Tibial artery (tissue), 4 donors: ENCODE results near the gene NECAP2.
"Not testable (repeated sequence)": the region's sequence is repeated elsewhere in the genome, so short reads cannot be mapped to it uniquely, and the experiment has no call there.

ENCODE experiments used
- DNase-seq, 2 donors: peaks; one replicate each; pipeline ENCODE4 v3.0.0-alpha.2; 2019
- H3K27ac ChIP-seq, 2 donors: fragments of 200-600 bp; sonication (generic) in 1 of 2; 1 replicate in 1 of 2; 2 replicates in 1 of 2; pipeline ENCODE4 v1.5.1; 2018 to 2019; ENCODE audit warnings: mild to moderate bottlenecking in 1 of 2
- H3K27me3 ChIP-seq, 2 donors: fragments of 200-600 bp; sonication (generic) in 1 of 2; one replicate each; pipeline versions ENCODE4 v1.5.1 to v1.6.0; 2016 to 2019
- H3K36me3 ChIP-seq, 3 donors: fragments of 200-600 bp; sonication (generic) in 2 of 3; one replicate each; pipeline ENCODE4 v1.5.1; 2016 to 2019; ENCODE audit warnings: mild to moderate bottlenecking in 2 of 3
- H3K4me1 ChIP-seq, 4 donors: fragments of 200-600 bp; sonication (generic) in 2 of 4; 1 replicate in 3 of 4; 2 replicates in 1 of 4; pipeline ENCODE4 v1.5.1; 2016 to 2019
- H3K4me3 ChIP-seq, 2 donors: fragments of 200-600 bp; sonication (generic) in 1 of 2; 1 replicate in 1 of 2; 2 replicates in 1 of 2; pipeline ENCODE4 v1.5.1; 2018 to 2019; ENCODE audit warnings: mild to moderate bottlenecking in 2 of 2
- H3K9me3 ChIP-seq, 3 donors: fragments of 200-600 bp; sonication (generic) in 1 of 3; one replicate each; pipeline ENCODE4 v1.5.1; 2016 to 2019
- intact Hi-C: fragments of 100-400 bp; cut with DNase I; formaldehyde crosslinking; loops from one replicate; pipeline ENCODE4 v1.15.0; 2023; ENCODE audit warnings: low total_unique reads
- TF ChIP-seq, protein P1 (sequence below), 2 experiments: fragments of 200-600 bp in 1 of 2; fragments of 450-650 bp in 1 of 2; IDR thresholded peaks; one replicate each; pipeline ENCODE4 v1.5.1; 2017 to 2019; ENCODE audit warnings: antibody characterized with exemption in 2 of 2, mild to moderate bottlenecking in 1 of 2, moderate library complexity in 1 of 2

NECAP2 gene

DNA sequence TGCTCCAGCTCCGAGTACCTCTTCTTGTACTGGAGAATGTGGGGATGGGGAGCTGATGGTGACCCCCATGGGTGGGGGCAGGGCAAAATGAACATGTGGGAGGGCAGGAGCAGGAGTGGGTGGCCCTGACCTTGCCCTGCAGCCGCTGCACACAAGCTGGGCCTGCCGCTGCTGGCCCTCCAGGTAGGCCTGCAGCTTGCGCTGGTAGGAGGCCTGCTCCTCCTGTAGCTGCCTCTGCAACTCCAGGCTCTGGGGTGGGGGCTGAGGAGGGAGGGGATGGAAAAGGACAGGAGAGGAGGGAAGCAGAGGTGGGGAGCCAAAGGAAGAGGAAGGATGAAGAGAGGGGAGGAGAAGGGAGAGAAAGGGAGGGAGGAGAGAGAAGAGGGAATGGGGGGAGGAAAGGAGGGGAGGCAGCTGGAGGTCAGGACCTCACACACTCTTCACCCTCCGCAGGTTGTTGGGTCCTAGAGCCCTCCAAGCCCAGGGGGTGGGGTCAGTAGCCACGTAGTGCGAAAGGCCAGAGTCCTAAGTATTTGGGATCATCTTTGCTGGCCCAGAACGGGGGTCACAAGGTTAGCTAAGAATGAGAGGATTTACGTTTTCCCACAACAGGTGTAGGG, 50.6 kb downstream of the NECAP2 start:
- no peaks in the 10 kb centered on the region for H3K9me3 ChIP-seq
- H3K4me1 ChIP-seq, result no peaks in the 10 kb centered on the region
- DNase-seq, result peak in 1 of 2 donors; percentile 35
- H3K4me3 ChIP-seq, result no peak overlapping the region
- intact Hi-C loops, result no loop called here
- no peak overlapping the region for H3K27ac ChIP-seq
- no peaks in the 10 kb centered on the region for H3K27me3 ChIP-seq
- TF ChIP-seq, protein P1, sequence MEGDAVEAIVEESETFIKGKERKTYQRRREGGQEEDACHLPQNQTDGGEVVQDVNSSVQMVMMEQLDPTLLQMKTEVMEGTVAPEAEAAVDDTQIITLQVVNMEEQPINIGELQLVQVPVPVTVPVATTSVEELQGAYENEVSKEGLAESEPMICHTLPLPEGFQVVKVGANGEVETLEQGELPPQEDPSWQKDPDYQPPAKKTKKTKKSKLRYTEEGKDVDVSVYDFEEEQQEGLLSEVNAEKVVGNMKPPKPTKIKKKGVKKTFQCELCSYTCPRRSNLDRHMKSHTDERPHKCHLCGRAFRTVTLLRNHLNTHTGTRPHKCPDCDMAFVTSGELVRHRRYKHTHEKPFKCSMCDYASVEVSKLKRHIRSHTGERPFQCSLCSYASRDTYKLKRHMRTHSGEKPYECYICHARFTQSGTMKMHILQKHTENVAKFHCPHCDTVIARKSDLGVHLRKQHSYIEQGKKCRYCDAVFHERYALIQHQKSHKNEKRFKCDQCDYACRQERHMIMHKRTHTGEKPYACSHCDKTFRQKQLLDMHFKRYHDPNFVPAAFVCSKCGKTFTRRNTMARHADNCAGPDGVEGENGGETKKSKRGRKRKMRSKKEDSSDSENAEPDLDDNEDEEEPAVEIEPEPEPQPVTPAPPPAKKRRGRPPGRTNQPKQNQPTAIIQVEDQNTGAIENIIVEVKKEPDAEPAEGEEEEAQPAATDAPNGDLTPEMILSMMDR (IDR thresholded peaks at IDR 0.05), result no peak
- peaks cover 15 to 49% (median 30%) of the 10 kb centered on the region in 3 donors for H3K36me3 ChIP-seq

DNA sequence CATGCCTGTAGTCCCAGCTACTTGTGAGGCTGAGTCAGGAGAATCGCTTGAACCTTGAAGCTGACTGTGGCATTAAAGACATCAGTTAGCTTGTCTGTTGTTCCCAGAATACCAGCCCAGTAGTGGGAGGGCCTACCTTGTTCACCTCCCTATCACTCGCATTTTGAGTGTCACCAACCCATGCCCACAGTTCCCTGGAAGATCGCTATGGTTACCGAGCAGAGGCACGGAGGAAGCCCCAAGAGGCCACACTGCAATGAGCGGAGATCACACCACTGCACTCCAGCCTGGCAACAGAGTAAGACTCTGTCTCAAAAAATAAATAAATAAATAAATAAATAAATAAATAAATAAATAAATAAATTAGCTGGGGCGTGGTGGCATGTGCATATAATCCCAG, 52.4 kb downstream of the NECAP2 start:
- H3K36me3 ChIP-seq, result peaks cover 9 to 32% (median 25%) of the 10 kb centered on the region in 3 donors
- H3K4me1 ChIP-seq, H3K27ac ChIP-seq, H3K27me3 ChIP-seq, DNase-seq, H3K9me3 ChIP-seq, intact Hi-C loops, H3K4me3 ChIP-seq: not testable (repeated sequence)

DNA sequence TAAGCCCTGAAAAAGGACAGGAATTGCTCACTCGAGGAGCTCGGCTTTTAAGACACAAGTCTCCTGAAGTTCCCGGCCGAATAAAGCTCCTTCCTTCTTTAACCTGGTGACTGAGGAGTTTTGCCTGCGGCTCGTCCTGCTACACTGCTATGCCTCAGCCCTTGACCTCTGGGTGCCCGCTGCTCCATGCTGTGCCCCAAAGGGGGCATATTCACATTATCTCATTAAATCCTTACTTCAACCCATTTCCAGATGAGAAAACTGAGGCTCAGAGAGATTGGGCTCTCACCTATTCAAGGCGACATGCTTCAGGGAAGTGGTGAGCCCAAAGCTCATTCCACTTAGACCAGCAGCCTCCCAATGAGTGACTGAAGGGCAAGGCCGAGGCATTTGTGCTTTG, 53.2 kb downstream of the NECAP2 start:
- H3K9me3 ChIP-seq, intact Hi-C loops, H3K27me3 ChIP-seq, DNase-seq, H3K4me3 ChIP-seq, H3K27ac ChIP-seq: not testable (repeated sequence)
- Histone ChIP-seq H3K4me1 (peaks cover 0 to 12% (median 6%) of the 10 kb centered on the region in 4 donors), H3K36me3 (peaks cover 5 to 24% (median 21%) of the 10 kb centered on the region in 3 donors)

DNA sequence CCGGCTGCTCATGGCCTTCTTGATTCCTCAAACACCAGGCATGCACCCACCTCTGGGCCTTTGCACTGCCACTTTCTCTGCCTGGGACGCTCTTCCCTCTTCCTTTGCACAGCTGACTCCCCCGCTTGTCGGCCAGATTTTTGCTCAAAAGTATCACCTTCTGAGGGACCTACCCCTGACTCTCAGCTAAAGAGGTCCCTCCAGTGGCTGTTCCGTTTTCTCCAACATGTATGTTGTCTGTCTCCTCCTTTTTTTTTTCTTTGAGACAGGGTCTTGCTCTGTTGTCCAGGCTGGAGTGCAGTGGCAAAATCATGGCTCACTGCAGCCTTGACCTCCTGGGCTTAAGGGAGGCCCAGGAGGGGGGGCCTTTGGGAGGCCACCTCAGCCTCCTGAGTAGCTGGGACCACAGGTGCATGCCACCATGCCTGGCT, 57.0 kb downstream of the NECAP2 start:
- intact Hi-C loops, H3K4me3 ChIP-seq, H3K27me3 ChIP-seq, H3K9me3 ChIP-seq, H3K36me3 ChIP-seq, DNase-seq: not testable (repeated sequence)
- Histone ChIP-seq H3K27ac (peak overlapping the region in 1 of 2 donors; percentile 82), H3K4me1 (peaks cover 0 to 17% (median 10%) of the 10 kb centered on the region in 4 donors)

DNA sequence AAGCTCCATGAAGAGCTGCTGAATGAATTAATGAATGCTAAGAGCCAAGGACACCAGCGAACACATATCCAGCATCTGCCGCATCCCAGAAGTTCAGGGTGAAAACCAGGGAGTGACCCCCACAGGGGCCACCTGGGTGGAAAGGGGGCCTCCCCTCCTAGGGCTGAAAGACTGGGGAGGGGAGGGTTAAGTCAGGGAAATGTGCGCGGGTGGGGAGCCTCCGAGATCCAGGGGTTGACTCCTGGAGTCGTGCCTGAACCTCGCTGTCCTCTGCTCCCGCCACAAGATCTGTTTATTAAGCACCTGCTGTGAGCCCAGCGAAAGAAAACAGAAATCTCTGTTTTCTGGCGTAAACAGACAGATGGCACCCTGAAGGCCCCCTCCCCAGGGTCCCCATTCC, 57.5 kb downstream of the NECAP2 start:
- Histone ChIP-seq H3K27ac (peak overlapping the region; percentile 82 to 85), H3K4me1 (peaks cover 0 to 17% (median 10%) of the 10 kb centered on the region in 4 donors), H3K4me3 (peak overlapping the region; percentile 73 to 90)
- intact Hi-C loops, H3K27me3 ChIP-seq, DNase-seq, H3K9me3 ChIP-seq, H3K36me3 ChIP-seq: not testable (repeated sequence)

DNA sequence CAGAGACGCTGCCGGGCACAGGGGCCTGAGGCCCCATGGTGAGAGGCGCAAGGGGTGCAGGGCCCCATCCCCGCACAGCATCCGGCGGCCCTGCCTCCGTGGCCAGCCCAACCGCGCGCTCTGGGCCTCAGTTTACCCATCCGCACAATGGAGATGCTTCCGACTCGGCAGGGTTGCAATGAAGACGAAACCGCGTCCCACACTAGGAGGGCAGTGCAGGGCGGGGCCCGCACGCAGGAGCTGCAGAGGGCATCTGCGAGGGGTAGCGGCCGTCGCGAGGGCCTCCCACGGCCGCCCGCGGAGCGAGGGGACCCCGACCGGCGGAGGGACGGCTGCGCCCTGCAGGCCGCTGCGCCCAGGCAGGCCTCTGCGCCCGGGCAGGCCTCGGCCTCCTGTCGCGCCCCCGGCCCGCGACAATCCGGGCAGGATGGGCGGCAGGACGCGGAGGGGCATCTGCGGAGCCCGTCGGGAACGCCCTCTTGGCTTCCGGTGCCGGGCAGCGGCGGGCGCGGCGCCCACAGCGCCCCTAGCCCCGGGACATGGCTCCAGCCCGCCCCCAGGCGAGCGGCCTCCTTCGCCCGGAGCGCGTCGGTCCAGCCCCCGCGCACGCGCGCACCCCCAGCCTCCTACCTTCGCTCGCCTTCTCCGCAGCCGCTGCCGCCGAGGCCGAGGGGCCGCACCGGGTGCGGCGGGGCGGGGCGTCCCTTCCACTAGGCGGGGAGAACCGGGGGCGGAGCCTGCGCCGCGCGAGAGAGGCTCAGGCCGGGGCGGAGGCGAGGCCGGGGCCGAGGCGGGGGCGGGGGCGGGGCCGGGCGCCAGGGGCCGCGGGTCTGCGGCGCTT, 58.3 kb downstream of the NECAP2 start:
- TF ChIP-seq, protein P1 (IDR thresholded peaks at IDR 0.05), result no peak
- H3K4me3 ChIP-seq, result peak overlapping the region; percentile 73 to 90
- no peaks in the 10 kb centered on the region for H3K36me3 ChIP-seq
- H3K4me1 ChIP-seq, result peaks cover 0 to 17% (median 10%) of the 10 kb centered on the region in 4 donors
- no peaks in the 10 kb centered on the region for H3K9me3 ChIP-seq
- peak overlapping the region; percentile 82 to 85 for H3K27ac ChIP-seq
- no peaks in the 10 kb centered on the region for H3K27me3 ChIP-seq
- intact Hi-C loops, result no loop called here
- peak; percentile 89 to 92 for DNase-seq

DNA sequence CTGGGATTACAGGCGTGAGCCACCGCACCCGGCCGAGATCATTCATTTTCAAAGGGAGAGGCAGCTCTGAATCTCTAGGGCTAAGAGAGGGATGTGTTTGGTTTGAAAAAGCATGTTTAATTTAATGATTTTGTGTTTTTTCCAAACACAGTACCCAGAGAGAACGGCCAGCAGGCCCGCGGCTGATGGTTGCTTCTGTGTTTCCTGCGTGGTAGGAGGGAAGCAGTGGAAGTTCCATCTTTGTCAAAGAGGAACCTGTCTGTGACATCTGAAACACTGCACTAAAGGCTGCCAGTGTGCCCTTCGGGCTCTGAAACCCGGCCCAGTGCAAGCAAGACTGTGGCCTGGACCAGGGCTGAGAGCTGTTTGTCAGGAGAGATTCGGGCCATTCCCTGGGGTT, 59.9 kb downstream of the NECAP2 start:
- H3K36me3 ChIP-seq, H3K4me3 ChIP-seq, H3K27ac ChIP-seq, H3K9me3 ChIP-seq, intact Hi-C loops, H3K27me3 ChIP-seq: not testable (repeated sequence)
- peaks cover 0 to 17% (median 10%) of the 10 kb centered on the region in 4 donors for H3K4me1 ChIP-seq
- peak in 1 of 2 donors; percentile 35 for DNase-seq

DNA sequence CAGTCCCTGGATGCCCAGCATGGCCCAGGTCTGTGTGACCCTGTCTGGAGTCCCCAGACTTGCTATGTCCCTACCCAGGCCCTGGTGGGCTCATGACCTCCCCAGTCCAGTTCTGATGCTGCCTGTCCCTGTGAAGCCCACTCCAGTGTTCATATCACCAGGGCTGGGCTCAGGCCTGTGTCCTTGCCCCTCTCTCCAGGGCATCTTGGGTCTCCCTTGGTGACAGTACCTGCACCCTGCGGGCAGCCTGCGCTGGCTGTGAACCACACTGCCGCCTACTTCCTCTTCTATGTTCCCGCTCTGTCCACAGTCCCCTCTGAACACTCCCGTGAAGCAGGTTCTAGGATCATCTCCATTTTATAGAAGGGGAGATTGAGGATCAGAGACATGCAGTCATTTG, 60.5 kb downstream of the NECAP2 start:
- H3K4me3 ChIP-seq, H3K27ac ChIP-seq, intact Hi-C loops, H3K27me3 ChIP-seq, H3K36me3 ChIP-seq, H3K9me3 ChIP-seq, DNase-seq: not testable (repeated sequence)
- peaks cover 0 to 17% (median 10%) of the 10 kb centered on the region in 4 donors for H3K4me1 ChIP-seq

DNA sequence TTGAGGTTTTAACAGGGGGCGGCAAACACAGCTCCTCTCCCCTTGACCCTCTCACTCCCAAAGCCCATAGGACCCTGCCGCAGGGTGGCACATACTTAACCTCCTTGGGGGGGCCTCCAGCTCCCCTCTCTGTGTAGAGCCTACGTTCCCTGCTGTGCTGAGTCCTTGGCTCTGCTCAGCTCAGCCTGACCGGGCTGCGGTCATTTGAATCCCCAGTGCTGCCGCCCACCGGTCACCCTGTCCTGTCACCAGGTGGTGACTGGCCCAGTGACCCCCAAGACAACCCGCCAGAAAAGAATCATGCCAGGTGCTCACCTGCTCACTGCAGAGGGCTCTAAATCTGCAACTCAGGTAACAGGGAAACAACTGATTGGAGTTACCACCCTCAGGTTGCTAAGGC, 60.9 kb downstream of the NECAP2 start:
- H3K4me1 ChIP-seq, result peaks cover 0 to 17% (median 10%) of the 10 kb centered on the region in 4 donors

More for the DNA sequence above, 60.9 kb downstream of the NECAP2 start:
- intact Hi-C loops, H3K4me3 ChIP-seq, H3K36me3 ChIP-seq, H3K9me3 ChIP-seq, H3K27me3 ChIP-seq, DNase-seq, H3K27ac ChIP-seq: not testable (repeated sequence)
